HG03045 (cell line): ENCODE results near the gene GRM4.

Experiments
- ATAC-seq: cut with Tn5 transposase; IDR thresholded peaks from one replicate; pipeline ENCODE4 v1.9.1; 2021; ENCODE audit warnings: mild to moderate bottlenecking, moderate library complexity; ENCODE audit not compliant: unreplicated experiment

GRM4 gene

DNA sequence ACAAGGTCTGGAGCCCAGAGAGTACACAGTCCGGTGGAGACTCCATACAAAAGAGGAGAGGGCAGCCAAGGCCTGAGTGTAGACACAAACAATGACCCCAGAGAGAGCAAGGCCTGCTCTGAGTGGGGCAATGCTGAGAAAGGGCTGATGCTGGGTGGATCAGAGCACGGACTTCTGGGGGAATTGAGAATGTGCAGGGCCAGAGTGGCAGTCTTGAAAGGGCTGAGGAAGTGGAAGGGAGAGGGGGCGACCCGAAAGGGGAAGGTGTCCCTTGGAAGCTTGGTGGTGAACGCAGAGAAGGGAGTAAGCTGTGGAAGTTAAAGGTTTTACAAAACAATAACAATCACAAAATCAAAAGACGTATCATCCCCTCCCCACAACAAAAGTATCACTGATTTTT is 12.0 kb upstream of the GRM4 start:
- no peak for ATAC-seq

DNA sequence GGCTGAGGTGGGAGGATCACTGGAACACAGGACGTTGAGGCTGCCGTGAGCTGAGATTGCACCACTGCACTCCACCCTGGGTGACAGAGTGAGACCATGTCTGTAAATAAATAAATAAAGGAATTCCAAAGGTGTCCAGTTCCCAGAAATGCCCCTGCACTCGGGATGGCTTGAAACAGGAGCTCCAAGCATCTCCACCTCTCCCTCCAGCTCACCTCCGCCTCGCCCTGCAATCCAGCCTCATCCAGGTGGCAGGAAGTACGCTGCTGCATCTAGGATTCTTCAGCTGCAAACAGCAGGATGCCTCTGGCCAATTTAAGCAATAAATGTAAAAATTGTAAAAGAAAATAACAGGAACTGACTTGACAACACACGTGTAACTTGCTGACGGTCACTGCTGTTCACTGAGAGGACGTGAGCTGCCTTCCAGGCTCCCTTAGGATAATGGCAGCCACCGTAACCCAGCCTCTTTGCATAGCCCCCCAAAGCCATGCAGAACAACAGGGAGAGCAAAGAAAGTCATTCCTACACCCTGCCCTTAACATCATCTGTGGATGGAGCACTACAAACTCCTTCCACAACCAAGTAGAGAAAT is 11.4 kb upstream of the GRM4 start:
- ATAC-seq, result no peak

DNA sequence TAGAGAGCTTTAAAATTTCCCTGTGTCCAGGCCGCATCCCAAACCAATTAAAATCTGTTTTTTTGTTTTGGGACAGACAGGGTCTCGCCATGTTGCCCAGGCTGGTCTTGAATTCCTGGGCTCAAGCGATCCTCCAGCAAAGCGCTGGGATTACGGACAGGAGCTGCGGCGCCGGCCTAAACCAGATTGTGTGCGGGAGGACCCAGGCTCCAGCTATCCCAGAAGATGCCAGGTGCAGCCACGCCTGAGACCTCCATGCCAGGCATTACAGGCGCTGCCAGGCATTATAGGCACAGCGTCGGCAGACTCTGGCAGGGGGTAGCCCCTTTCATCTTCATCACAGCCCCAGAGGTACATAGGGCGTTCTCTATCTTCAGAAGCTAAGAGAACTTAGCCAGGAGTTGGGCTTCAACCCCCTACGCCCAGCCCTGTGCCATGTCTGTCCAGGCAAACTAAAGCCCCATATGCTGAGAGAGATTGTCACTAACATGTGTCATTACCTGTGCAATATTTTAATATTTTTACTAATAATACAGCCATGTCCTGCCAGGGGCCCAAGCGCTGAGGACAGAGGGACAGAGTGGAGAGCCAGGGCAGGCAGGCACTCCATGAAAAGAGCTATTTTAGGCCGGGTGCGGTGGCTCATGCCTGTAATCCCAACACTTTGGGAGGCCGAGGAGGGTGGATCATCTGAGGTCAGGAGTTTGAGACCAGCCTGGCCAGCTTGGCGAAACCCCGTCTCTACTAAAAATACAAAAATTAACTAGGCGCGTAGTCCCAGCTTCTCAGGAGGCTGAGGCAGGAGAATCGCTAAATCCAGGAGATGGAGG is 9.8 kb upstream of the GRM4 start:
- ATAC-seq, result no peak

DNA sequence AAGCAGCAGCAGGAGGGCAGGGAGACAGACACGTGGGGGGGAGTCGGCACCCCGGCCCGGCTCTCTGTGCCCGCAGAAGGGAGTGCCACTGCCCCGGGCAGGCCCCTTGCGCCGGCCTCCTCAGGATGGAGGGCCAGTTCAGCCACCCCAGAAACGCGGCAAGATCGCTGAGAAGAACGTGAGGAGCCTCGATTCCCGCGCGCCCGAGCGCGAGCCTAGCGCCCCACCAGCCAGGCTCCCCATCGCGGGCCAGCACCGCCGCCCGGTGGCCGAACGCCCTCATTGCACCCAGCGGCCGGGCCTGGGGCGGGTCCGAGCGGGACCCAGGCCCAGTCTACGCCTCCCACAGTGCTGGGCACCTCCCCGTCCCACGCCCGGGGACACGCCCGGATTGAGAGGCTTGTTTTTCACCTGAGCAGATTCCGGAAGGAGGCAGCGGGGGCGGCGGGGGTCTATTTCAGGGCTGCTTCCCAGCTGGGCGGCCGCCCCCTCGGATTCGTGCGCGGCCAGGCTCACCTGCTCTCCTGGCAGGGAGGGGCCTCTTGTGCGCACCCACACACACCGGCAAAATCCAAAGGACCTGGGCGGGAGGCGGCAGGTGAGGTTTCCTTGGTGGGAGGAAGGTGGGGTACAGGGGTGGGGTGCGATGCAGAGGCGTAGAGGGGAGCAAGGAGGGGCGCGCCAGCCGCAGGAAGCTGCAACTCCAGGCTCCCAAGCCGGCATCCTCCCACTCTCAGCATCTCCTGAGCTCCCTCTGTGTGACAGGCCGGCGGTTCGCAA is 9.0 kb upstream of the GRM4 start:
- no peak for ATAC-seq

DNA sequence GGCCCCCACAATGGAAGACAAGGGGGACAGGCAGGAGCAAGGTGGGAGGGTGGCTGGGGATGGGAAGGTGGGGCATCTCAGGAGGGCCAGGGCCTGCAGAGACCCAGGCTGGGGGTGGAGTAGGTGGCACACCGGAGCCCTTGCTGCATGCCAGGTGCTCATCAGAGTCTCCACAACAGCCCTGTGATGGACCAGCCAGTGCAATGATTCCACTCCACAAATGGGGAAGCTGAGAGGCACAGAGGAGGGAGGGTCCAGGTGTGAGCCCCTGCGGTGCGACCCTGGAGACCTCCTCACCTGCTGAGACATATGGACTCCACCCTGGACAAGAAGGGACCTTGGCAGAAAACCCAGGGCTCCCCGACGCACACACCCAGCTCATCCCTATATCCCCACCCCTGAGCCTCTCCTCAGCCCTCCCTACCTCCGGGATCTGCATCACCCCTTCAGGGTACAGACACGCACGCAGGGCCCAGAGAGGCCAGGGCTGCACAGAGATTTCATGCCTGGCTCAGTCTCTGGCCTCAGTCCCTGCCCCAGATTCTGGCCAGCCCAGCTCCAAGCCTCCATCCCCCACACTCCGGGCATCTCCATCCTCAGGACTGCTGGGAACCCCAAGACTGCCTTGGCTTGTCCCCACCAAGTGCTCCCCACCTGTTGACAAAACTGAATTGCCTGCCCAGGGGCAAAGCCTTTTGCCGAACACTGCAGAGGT is 7.1 kb upstream of the GRM4 start:
- ATAC-seq, result no peak

DNA sequence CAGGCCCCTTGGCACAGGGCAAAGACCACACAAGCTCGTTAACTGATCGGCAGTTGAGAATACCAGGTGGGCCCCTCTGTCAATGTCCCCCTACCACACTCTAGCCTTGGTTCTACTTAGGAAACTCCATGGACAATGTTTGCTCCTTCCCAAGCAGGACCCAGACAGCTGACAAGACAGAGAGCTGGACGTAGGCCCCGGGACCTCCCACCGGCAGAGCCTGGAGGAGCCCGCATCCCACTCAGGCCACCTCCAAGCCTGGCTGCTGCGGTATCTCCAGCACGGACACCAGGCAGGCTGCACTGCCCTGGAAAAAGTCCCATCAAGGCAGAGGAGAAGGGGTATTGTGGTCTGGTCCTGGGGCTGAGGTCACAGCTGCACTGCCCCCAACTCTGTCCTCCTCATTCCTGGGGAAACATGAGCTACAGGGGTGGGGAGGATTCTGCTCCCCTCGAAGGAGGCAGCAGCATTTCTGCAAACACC is 6.2 kb upstream of the GRM4 start:
- no peak for ATAC-seq

DNA sequence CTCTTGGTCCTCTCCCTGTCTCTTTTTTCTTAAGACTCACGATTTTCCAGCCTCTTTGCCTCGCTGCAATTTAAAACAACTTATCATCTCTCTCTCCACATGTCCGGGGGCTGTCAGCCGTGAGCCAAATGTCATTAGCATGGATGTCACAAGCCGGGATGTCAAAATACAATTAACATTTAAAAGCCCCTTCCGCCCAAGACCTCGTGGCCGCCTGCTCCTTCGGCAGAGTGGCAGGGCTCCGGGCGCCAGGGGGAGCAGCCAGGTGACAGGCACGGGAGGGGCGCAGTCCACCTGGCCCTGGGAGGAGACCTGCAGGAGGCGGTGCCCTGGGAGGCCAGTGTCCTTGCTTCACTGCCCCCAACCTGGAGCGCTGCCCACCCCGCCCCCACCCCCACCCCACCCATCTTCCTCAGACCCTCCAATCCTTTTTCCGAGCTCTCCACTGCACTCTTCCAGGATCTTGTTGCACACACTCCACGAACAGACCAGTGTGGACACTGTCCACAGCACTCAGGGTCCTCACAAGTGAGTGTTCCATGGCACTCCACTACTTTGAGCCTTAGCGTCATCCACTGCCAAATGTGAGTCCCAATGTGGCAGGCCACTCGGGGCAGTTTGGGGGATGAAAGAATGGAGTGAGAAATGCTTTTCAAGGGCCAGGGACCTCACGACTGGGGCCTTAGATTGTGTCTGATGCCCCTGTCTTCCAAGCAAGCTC is 5.6 kb upstream of the GRM4 start:
- no peak for ATAC-seq

DNA sequence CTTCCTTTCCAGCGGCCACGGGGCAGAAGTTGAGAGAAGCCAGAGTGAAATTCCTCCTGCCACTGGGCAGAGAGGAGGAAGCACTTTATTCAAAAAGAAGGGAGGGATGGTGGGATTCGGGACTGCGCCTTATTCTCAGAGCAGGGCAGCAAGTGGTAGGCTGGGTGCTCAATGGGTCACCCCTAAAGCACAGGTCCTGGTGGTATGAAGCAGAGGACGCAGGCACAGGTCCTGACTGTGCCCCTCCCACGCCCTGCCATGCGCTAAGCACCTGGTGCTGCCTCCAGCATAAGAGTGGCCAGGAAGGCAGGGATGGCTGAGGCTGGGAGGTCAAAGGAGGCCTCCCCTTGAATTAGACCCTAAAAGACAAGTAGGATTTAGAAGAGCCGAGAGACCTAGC is 4.9 kb upstream of the GRM4 start:
- no peak for ATAC-seq

DNA sequence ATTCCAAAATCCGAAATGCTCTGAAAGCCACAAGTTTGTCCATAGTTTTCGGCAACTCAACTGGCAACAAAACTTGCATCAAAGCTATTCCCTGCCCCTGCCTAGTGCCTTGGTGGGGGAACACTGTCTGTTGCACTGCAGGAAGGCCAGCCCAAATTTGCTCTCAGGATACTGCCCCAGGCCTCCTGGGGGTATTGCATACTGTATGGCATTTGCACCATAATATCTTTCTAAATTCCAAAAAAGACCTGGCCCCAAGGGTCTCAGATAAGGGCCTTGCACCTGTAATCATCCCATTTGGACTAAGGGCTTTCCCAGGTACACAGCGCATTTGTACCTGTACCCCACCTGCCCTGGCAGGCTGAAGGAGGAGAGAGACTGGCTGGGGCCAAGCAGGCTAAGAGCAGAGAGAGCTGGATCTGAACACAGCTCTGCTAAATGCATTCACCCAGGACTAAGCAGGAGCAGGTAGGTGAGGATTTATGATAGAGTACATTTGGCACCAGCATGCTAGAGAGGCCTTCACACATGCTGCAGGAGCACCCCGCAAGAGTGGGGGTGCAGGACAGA is 4.0 kb upstream of the GRM4 start:
- ATAC-seq, result no peak

DNA sequence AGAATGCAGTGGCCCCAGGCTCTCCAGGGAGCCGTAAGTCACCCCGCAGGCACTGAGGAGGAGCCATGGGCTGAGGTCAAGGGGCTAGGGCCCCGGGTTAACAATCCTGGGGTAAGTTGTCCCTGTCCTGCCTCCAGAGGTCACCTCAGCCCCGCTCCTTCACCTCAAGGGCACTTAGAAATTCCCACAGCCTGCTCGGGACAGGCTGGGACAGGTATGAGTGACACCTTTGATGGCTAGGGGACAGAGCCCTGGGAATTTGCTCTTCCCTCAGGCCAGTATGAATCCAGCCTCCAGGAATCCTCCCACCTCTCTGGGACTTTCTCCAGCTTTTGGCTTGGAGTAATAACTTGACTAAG is 3.5 kb upstream of the GRM4 start:
- ATAC-seq, result no peak

DNA sequence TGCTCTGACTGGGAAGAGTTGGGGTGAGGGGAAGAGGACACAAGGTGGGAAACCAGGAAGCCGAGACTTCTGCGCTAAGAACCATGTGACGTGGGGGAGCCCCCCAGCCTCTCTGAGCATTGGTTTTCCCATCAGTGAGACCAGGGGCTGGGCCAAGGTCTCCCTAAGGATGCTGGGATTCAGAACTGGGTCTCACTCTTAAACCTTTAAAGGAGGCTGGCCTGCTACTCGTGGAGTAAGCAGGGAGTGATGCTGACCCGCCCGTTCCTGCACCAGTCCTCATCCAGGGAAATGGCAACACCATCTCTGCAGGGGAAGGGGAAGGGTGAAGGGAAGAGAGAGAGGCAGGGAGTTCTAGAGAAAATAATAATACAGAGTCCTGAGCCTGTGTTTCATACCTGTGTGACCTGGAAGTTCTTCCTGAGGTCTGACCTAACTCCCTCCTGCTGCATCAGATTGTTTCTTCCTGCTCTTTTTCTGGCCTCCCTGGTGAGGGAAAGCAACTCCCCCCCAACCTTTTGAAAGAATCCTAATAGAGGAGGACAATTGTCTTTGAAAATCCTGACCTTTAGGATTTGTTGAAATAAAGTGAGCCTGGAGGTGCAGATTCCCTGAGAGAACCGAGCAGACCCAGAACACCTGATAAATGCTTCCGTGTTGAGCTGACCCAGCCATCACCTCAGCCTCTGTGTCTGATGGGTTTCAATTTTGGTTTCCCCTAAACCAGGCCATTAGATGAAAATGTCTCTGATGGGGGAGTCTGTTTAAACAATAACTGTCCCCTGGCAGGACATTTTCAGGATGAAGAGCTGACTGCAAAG is 3.0 kb upstream of the GRM4 start:
- no peak for ATAC-seq

DNA sequence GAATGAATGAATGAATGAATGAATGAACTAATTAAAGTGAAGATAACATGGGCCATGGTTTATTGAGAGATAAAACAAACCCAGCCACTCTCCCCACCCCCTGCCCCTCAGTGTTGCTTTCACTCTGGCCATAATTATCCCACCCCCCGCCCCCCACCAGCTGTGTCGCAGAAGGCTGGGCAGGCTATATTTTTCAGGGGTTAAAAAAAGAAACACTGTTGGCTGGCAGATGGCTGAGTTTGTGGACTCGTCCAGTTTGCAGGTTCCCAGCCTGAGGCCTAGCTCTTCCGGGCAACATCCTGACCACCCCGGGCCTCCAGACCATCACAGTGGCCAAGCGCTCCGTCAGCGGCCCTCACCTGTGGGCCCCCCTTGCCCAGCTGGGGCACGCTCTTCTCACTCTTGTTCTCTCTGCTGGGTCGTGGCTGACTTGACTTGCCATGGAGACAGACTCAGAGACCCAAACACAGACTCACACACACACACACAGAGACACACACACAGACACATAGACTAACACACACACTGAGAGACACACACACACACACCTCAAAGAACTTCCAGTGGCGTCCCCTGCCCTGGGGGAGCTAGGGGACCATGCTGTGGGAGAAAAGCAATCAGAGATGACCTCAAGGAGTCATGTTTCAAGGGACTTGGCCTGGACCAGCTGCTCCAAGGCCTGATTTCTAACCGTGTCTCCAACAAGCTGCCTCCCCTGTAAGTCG is 2.2 kb upstream of the GRM4 start:
- no peak for ATAC-seq

DNA sequence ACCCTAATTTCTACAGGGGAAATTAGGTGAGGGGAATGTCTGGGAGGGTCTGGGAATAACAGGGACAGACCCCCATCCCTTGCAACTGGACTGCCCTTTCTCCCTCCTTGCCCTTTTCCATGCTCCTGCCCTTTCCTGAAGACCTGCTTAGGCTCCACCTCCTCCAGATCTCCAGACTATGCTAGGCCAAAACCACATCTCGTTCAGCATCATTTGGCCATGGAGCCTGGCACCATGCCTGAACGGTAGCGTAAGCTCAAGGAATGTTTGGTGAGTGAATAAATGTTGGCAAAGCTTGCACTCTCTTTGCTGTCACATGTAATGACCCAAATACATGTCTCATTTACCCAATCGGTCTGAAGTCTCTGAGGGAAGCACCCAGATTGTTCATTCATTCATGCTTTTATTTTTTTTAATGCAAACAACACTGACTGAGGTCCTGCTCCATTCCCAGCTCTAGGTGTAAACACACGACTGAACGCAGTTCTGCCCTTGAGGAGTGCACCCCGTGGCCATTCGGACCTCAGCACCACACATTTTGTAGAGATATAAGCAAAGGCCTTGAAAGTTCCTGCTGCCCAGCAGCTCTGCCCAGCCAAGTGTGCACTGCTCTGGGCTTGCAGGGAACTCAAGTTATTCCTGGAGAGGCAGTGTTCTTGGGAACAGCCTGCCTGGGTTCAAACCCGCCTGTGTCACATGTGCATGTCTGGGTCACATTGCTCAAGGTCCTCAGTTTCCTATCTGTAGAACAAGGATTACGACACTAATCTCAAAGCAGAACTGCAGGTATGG is 1.1 kb upstream of the GRM4 start:
- ATAC-seq, result no peak

DNA sequence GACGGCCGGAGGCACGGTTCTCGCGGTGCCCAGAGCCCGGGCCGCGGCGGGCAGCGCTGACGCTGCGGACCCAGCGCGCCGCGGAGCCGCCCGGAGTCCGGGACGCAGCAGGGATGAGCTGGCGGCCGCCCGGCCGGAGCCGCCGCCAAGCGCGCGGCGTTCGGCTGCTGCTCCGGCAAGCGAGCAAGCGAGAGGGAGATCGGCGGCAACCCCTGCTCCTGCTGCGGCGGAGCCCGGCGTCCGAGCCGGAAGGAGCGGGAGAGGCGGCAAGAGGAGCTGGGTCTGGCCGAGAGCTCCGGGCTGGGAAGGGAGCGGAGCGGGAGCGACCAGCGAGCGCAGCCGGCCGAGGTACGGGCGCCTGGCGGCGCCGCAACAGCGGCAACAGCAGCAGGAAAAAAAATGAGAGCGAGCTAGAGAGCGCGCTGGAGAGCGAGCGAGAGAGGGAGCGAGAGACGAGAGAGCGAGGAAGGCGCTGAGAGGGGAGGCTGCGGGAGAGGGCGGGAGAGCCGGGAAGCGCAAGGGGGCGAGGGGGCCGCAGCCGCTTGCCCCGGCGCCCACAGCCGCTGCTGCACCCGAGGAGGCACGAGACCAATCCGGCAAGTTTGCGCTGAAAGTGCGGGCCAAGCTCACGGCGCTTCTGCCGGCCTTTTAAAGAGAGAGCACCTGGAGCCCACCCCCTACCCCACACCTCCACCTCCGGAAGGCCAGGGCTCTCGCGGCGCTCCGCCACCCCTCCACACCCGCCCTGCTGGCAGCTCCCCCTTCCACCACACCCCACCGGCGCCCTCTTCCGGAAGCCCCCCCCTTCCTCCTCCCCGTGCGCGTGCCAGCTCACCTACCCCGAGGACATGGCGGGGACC is 496 bp downstream of the GRM4 start:
- ATAC-seq, result no peak

DNA sequence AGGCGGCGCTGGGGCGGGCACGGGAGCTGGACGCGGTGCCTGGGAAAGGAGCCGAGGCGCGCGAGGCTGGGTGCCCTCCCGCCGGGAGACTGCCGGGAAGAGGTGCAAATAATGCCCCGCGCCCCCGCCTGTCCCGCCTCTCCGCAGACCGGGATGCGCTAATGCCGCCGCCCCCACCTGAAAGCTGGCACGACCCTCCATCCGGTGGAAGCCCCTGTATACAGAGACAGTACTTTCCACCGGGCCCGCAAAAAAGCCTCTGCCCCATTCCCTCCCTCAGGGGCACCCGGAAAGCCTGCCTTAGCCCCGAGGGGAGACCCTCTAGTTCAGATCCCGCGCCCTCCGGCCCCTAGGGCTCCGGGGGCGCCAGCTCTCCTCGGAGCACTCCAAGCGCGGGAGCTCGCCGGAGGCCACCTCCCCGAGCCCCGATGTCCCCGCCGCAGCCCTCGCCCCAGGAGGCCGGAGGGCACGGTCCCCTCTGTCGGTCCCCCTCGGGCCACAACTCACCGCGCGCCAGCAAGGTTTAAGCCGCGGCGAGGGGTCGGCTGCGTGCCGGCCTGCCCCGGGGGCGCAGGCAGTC is 1.2 kb downstream of the GRM4 start:
- ATAC-seq, result no peak

DNA sequence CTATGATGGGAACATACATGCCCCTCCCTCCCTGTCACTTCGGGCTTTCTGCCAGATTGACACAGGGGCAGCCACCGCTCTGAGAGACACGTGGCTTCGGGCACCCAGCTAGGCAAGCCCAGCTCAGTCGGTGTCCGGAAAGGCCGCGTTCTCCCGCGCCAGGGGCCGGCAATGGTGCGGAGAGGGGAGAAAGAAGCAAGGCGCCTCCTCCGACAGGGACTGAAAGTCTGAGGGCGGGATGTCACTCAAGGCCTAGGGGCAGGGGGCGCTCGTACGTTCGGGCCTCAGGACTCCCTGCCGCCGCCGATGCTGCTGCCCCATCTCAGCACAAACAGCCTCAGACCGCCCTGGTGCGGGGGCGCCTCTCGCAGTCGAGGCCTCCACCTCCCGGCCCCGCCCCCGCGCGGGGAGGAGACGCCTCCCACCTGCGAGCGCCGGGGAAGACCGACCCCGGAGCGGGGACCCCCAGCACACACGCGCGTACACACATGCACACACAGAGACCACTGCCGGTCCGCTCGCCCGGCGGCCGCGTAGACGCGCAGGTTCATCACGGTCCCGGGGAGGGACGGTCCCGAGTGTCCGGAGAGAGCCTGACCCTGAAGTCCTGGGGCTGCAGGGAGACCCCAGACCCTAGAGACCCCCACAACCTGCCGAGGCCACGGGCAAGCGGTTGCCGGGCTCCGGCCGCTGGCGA is 1.9 kb downstream of the GRM4 start:
- no peak for ATAC-seq
